SJCRH30 (cell line): ENCODE results near the gene C1QTNF2. TPM values are rescaled to one million over a fixed set of nuclear protein-coding genes. Genes with fewer than 3 reads are reported as not detected.

Source experiments
- DNase-seq, 2 experiments: peaks; one replicate each; pipeline ENCODE4 v3.0.0-alpha.2; 2015 to 2020
- H3K27ac ChIP-seq: fragments of 250-450 bp; sonication (Bioruptor Pico); 2 replicates; pipeline ENCODE4 v1.5.1; 2020; ENCODE audit warnings: mild to moderate bottlenecking, moderate library complexity
- H3K27me3 ChIP-seq: fragments of 250-450 bp; sonication (Bioruptor Pico); 2 replicates; pipeline ENCODE4 v1.5.1; 2020; ENCODE audit warnings: mild to moderate bottlenecking, moderate library complexity
- H3K36me3 ChIP-seq: fragments of 250-450 bp; sonication (Bioruptor Pico); 2 replicates; pipeline ENCODE4 v1.5.1; 2020; ENCODE audit warnings: mild to moderate bottlenecking, moderate library complexity
- H3K4me1 ChIP-seq: fragments of 250-450 bp; sonication (Bioruptor Pico); 2 replicates; pipeline ENCODE4 v1.5.1; 2020; ENCODE audit warnings: mild to moderate bottlenecking, moderate library complexity
- H3K4me3 ChIP-seq: fragments of 250-450 bp; sonication (Bioruptor Pico); 2 replicates; pipeline ENCODE4 v1.5.1; 2020; ENCODE audit warnings: mild to moderate bottlenecking, moderate library complexity
- H3K9me3 ChIP-seq: fragments of 250-450 bp; sonication (Bioruptor Pico); replicated peaks from 2 replicates; pipeline ENCODE4 v1.5.1; 2020; ENCODE audit warnings: mild to moderate bottlenecking, moderate library complexity
- total RNA-seq: library from RNA; depleted of rRNA; stranded (reverse); fragments of >200 nt; shearing (Covaris generic); gene quantifications from 2 replicates; pipeline ENCODE4 v1.2.3, GENCODE V29; 2014; rRNA removed

The C1QTNF2 gene
- total RNA-seq, 1 experiment from 2014 or later: 21.1 TPM

DNA sequence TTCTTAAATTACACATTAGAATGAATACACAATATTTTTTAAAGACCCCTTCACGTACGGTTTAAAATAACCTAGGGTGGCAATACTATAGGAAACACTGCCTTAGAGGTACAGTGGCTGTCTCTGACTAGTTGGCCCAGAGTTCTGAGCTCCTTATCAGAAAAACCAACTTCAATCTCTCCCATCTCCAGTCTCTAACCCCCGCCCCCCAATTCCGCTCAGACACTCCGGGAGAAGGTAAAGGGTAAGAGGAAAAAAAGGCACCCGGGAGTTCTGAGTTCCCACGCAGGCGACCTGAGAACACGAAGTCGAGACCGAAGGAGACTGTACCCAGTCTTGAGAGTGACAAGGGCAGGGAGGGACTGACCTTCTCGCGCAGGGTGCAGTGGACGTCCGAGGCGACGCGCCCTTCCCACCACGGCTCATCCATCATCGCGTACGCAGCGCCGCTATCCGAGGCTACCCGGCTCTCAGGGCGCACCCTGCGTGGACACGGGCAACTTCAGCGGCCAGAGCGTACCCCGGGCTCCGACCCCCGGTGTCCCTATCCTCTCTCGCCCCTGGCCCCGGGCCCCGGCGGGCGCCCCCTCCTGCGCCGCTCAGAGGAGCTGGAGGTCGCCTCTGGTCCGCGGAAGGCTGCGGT, 58.8 kb downstream of the C1QTNF2 start:
- Histone ChIP-seq H3K4me1 (peaks cover 16% of the 10 kb centered on the region), H3K27me3 (no peaks in the 10 kb centered on the region), H3K4me3 (peak overlapping the region; percentile 91), H3K9me3 (no peaks in the 10 kb centered on the region), H3K36me3 (no peaks in the 10 kb centered on the region; the same call in 1 of the 2 replicates), H3K27ac (peak overlapping the region; percentile 37)
- peak; percentile 33 to 53 for DNase-seq

DNA sequence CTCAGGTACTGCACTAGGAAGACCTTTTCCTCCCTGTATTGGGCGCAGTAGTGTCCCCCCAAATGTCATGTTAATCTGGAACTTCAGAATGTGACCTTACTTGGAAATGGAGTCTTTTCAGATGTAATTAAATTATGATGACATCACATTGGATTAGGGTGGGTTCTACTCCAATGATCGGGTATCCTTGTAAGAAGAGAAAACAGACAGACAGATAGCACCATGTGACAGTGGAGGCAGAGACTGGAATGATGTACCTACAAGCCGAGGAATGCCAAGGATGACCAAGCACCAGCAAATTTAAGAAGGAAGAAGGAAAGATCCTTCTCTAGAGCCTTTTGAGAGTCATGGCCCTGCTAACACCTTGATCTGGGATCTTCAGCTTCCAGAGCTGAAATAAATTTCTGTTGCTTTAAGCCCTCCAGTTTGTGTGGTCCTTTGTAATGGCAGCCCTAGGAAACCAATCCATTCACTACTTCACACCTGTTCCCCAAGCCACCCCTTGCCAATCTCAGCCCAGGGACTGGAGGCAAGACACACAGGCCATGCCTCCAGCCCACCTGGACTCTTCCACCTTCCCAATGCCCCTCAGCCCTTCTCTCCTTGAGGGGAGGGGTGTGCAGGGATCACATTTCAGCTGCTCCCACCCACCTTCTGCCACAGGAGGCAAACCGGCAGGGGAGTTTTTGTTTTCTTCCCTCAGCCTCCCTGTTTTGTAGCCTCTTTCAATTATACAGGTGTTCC, 59.7 kb downstream of the C1QTNF2 start:
- peak in 1 of 2 experiments; percentile 43 for DNase-seq
- H3K4me3 ChIP-seq: no peak overlapping the region; the same call in 1 of the 2 replicates
- no peaks in the 10 kb centered on the region for H3K27me3 ChIP-seq
- no peaks in the 10 kb centered on the region for H3K9me3 ChIP-seq
- no peak overlapping the region for H3K27ac ChIP-seq
- H3K36me3 ChIP-seq: no peaks in the 10 kb centered on the region; the same call in 1 of the 2 replicates
- peaks cover 8% of the 10 kb centered on the region for H3K4me1 ChIP-seq

DNA sequence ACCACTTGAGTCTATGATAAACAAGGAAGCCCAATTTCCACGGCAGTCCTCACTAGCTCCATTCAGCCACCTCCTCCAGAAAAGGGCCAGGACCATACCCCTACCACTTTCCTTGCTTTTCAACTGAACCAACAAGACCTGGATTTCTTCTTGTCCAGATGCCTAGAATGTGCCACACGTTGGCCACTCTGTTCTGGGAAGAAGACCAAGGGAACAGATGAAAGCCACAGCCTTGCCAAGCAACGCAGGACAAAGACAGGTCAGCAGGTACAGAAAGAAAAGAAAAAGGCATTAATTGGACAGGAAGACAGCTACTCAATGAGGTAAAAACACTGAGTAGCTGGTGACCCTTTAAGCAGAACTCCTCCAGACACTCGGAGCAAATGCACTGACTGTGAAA, 60.3 kb downstream of the C1QTNF2 start:
- Histone ChIP-seq H3K9me3 (no peaks in the 10 kb centered on the region), H3K4me3 (no peak overlapping the region), H3K27ac (no peak overlapping the region), H3K36me3 (no peaks in the 10 kb centered on the region; the same call in 1 of the 2 replicates), H3K27me3 (no peaks in the 10 kb centered on the region), H3K4me1 (peaks cover 6% of the 10 kb centered on the region; the same call in 1 of the 2 replicates)
- DNase-seq: no peak

DNA sequence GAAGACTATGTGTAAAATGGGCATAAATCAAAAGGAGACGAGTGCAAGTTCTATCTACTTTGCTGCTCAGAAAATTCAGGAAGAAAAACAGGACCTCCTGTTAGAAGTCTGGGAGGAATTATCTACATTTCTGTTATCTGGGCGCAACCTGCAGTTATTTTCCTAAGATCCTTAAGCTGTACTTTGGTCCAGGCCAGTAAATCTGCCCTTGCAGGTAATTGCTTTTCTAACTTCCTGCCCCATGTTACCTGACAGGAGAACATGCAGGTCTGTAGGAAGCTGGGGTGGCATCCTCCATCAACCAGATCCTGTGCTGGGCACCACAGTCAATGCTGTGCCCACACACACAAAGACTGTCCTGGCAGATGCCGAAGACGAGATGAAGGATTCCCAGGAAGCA, 63.7 kb downstream of the C1QTNF2 start:
- Histone ChIP-seq H3K4me3 (no peak overlapping the region), H3K9me3 (no peaks in the 10 kb centered on the region), H3K36me3 (no peaks in the 10 kb centered on the region; the same call in 1 of the 2 replicates), H3K27ac (no peak overlapping the region), H3K27me3 (no peaks in the 10 kb centered on the region), H3K4me1 (peaks cover 6% of the 10 kb centered on the region; the same call in 1 of the 2 replicates)
- no peak for DNase-seq

DNA sequence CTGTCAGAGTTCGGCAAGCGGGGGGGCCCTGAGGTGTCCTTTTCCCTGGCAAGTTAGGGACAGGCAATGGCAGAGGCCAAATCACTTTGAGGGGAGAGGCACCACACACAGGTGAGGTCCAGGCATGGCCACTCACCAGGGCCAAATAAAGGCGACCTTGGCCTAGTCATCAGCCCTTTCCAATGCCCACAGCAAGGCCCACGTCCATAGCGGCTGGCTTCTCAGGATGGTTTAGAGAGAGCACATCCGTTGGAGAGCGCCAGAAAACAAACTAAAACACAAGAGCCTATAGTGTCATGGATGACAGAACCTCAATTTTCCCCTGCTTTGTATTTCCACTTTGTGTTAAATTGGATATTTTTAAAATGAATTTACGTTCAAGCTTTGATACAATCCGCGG, 65.1 kb downstream of the C1QTNF2 start:
- DNase-seq: no peak
- H3K4me1 ChIP-seq: no peaks in the 10 kb centered on the region
- no peaks in the 10 kb centered on the region for H3K27me3 ChIP-seq
- no peaks in the 10 kb centered on the region for H3K9me3 ChIP-seq
- no peak overlapping the region for H3K4me3 ChIP-seq
- no peak overlapping the region for H3K27ac ChIP-seq
- no peaks in the 10 kb centered on the region; the same call in 1 of the 2 replicates for H3K36me3 ChIP-seq

DNA sequence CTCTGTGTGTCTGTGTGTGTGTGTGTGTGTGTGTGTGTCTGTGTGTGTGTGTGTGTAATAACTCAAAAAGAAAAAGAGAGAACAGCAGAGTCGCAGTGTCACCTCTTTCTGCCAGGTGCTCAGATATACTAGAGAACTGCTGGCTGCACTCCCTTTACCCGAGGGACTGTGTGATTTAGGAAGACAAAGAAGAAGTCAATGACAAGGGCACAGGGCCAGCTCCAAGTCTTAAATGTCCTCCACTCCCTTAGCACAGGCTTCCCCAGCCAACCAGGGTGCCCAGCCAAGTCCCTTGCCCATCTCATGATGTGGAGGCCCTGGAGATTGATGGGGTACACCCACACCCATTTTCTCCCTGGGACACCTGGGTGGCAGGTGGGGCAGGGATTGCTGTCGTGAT, 66.7 kb downstream of the C1QTNF2 start:
- DNase-seq: no peak
- Histone ChIP-seq H3K4me1 (no peaks in the 10 kb centered on the region), H3K27me3 (no peaks in the 10 kb centered on the region), H3K36me3 (no peaks in the 10 kb centered on the region; the same call in 1 of the 2 replicates), H3K4me3 (no peak overlapping the region), H3K27ac (no peak overlapping the region), H3K9me3 (no peaks in the 10 kb centered on the region)

DNA sequence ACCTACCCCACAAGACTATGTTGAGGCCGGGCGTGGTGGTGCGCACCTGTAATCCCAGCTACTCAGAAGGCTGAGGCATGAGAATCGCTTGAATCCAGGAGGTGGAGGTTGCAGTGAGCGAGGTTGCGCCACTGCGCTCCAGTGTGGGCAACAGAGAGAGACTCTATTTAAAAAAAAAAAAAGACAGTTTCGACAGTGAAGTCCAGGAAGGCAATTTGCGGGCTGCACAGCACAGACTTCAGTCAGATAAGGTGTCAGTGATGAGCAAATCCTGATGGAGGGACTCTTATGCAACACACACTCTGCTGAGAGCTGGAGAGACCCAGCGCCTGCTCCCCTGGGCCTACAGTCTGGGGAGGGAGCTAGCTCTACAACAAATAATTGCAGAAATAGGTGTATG, 72.2 kb downstream of the C1QTNF2 start:
- Histone ChIP-seq H3K4me1 (no peaks in the 10 kb centered on the region), H3K4me3 (no peak overlapping the region), H3K9me3 (no peaks in the 10 kb centered on the region), H3K27ac (no peak overlapping the region), H3K36me3 (peaks cover 2% of the 10 kb centered on the region), H3K27me3 (no peaks in the 10 kb centered on the region)
- no peak for DNase-seq

DNA sequence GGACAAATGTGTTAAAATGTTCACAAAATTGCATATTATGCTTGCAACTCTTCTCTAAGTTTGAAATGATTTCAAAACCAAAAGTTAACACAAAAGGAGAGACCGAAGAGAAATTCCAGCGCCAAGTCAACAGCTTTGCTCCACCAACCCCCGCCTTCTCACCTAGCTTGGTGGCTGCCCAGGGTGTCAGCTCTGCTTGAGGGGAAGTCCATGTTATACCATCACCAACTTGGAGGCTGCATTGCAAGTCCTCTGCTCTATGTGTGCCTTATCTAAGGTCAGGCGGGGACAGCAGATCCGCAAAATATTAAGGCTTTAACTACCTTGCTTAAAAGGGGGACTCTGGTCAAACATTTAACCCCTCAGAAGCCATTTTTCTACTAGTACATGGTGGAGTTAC, 72.7 kb downstream of the C1QTNF2 start:
- no peak for DNase-seq
- no peak overlapping the region for H3K4me3 ChIP-seq
- peaks cover 2% of the 10 kb centered on the region for H3K36me3 ChIP-seq

More for the DNA sequence above, 72.7 kb downstream of the C1QTNF2 start:
- no peaks in the 10 kb centered on the region for H3K27me3 ChIP-seq
- H3K27ac ChIP-seq: no peak overlapping the region
- no peaks in the 10 kb centered on the region for H3K4me1 ChIP-seq
- H3K9me3 ChIP-seq: no peaks in the 10 kb centered on the region

Other genes starting within 250 kb of the C1QTNF2 start
- 0.20 and 0.43 TPM in 2 replicates for gene FABP6, start 141.1 kb downstream of the C1QTNF2 start, total RNA-seq
- 6.5 and 6.8 TPM in 2 replicates for gene CCNJL, start 58.1 kb downstream of the C1QTNF2 start, total RNA-seq
- 10.3 and 10.4 TPM in 2 replicates for gene FAM200C, start 29.4 kb upstream of the C1QTNF2 start, total RNA-seq
- 38.1 and 45.7 TPM in 2 replicates for gene SLU7, start 48.5 kb upstream of the C1QTNF2 start, total RNA-seq
- 383 and 394 TPM in 2 replicates for gene PTTG1, start 51.2 kb upstream of the C1QTNF2 start, total RNA-seq